T-cell (primary cell): ENCODE measurements around the gene CCDC78. TPM values are rescaled to one million over a fixed set of nuclear protein-coding genes. Genes with fewer than 3 reads are reported as not detected.
"Not testable (repeated sequence)": the region's sequence is repeated elsewhere in the genome, so short reads cannot be mapped to it uniquely, and the experiment has no call there.

ENCODE experiments used
- ATAC-seq, 4 experiments: fragments of 200-7000 bp in 3 of 4; fragments of 150-1000 bp in 1 of 4; cut with Tn5 transposase; replicated peaks in 1 of 4; 1 replicate in 3 of 4; 2 replicates in 1 of 4; pipeline ENCODE4 v1.10.0; 2021; ENCODE audit warnings: moderate library complexity in 3 of 4, mild to moderate bottlenecking in 2 of 4, moderate number of reproducible peaks in 1 of 4
- CTCF ChIA-PET, 2 donors: fragments of 300-600 bp; sonication (Branson Sonifier 250); formaldehyde crosslinking; loops; one replicate each; lab custom pipeline; 2022; ENCODE audit warnings: antibody characterized with exemption in 2 of 2; lab: Charles Lee
- POLR2A ChIA-PET, 2 donors: fragments of 300-600 bp; sonication (Branson Sonifier 250); formaldehyde crosslinking; loops; one replicate each; lab custom pipeline; 2022; ENCODE audit warnings: antibody characterized with exemption in 2 of 2; lab: Charles Lee
- DNase-seq, 35 experiments: peaks; one replicate each; pipeline versions ENCODE4 v3.0.0 to v3.0.0-alpha.2; 2013 to 2023
- H3K27ac ChIP-seq: one replicate; pipeline ENCODE4 v1.5.1; 2013; ENCODE audit warnings: low read length
- H3K27me3 ChIP-seq, 2 experiments: replicated peaks in 1 of 2; 1 replicate in 1 of 2; 2 replicates in 1 of 2; pipeline versions ENCODE4 v1.6.1 to v1.7.0; 2013; ENCODE audit warnings: low read length in 1 of 2, mixed read lengths in 1 of 2; ENCODE audit not compliant: control insufficient read depth in 2 of 2, insufficient read depth in 2 of 2; ENCODE audit errors: extremely low read depth in 1 of 2
- H3K36me3 ChIP-seq, 2 donors: 1 replicate in 1 of 2; 2 replicates in 1 of 2; pipeline versions ENCODE4 v1.6.1 to v1.7.0; 2013; ENCODE audit warnings: low read length in 1 of 2; ENCODE audit not compliant: control insufficient read depth in 2 of 2, insufficient read depth in 1 of 2; ENCODE audit errors: extremely low read depth in 1 of 2
- H3K4me1 ChIP-seq, 2 experiments: 1 replicate in 1 of 2; 2 replicates in 1 of 2; pipeline versions ENCODE4 v1.6.1 to v1.7.0; 2013; ENCODE audit warnings: low read length in 2 of 2, mixed read lengths in 1 of 2; ENCODE audit not compliant: insufficient read depth in 2 of 2, control insufficient read depth in 1 of 2; ENCODE audit errors: extremely low read depth in 1 of 2
- H3K4me3 ChIP-seq, 2 donors: 1 replicate in 1 of 2; 2 replicates in 1 of 2; pipeline versions ENCODE4 v1.5.1 to v1.7.0; 2013; ENCODE audit warnings: mild to moderate bottlenecking in 2 of 2, low read length in 1 of 2, moderate library complexity in 1 of 2; ENCODE audit not compliant: control insufficient read depth in 1 of 2; ENCODE audit errors: extremely low read depth in 1 of 2
- H3K9me3 ChIP-seq: 2 replicates; pipeline ENCODE4 v1.7.0; 2013
- H3K27ac Mint-ChIP-seq, 2 donors: one replicate each; pipeline ENCODE4 v1.8.0; 2020 to 2021; ENCODE audit warnings: mild to moderate bottlenecking in 2 of 2, mixed read lengths in 2 of 2
- H3K27me3 Mint-ChIP-seq, 2 donors: one replicate each; pipeline ENCODE4 v1.8.0; 2021 to 2022; ENCODE audit warnings: mixed read lengths in 2 of 2
- H3K36me3 Mint-ChIP-seq: one replicate; pipeline ENCODE4 v1.8.0; 2021; ENCODE audit warnings: mixed read lengths
- H3K4me1 Mint-ChIP-seq, 3 donors: one replicate each; pipeline ENCODE4 v1.8.0; 2020 to 2022; ENCODE audit warnings: mixed read lengths in 3 of 3, mild to moderate bottlenecking in 1 of 3
- H3K4me3 Mint-ChIP-seq, 3 donors: one replicate each; pipeline ENCODE4 v1.8.0; 2020 to 2022; ENCODE audit warnings: mild to moderate bottlenecking in 3 of 3, mixed read lengths in 3 of 3, moderate library complexity in 3 of 3
- H3K9me3 Mint-ChIP-seq, 3 donors: one replicate each; pipeline ENCODE4 v1.8.0; 2020 to 2022; ENCODE audit warnings: mixed read lengths in 3 of 3
- WGBS: methylation state at CpG from one replicate; pipeline ENCODE4 v1.1.5; 2013; ENCODE audit warnings: missing lambda C conversion rate; ENCODE audit not compliant: insufficient coverage; 5-methylcytosine and 5-hydroxymethylcytosine counted together
- total RNA-seq, 35 experiments: library from RNA in 6 of 35; stranded (reverse) in 6 of 35; fragments of 120-200 nt in 1 of 35; gene quantifications; one replicate each; pipeline versions ENCODE4 v1.2.1 to v1.2.4 and lab custom pipeline; 2013 to 2026

CCDC78 gene
- total RNA-seq, 5 donors from 2014 or later (not counting 1 experiment from before 2014, with no cell fraction given) = 3.1 to 17.1 (median 8.6) TPM

DNA sequence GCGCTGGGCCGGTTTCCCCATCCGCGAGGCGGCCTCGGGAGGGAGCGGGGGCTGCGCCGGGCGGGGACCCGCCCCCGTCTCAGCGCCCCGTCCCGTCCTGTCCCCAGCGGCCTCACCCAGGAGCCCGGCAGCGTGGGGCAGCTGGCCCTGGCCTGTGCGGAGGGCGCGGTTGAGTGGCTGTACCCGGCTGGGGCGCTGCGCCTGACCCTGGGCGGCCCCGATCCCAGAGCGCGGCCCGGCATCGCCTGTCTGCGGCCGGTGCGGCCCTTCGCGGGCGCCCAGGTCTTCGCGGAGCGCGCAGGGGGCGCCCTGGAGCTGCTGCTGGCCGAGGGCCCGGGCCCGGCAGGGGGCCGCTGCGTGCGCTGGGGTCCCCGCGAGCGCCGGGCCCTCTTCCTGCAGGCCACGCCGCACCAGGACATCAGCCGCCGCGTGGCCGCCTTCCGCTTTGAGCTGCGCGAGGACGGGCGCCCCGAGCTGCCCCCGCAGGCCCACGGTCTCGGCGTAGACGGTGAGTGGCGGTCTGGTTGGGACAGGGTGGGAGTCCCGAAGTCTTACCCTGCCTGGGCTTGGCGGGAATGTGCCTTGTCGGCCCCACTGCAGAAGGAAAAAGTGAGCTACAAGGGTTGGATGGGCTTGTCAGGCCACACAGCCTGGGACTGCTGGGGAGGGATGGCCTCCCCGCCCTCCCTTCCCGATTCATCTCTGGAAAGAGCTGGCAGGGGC lies 10.6 kb downstream of the CCDC78 start:
- H3K9me3 Mint-ChIP-seq = no peaks in the 10 kb centered on the region
- ATAC-seq = peak; percentile 9 to 26 (median 22)
- H3K4me1 ChIP-seq = peaks cover 5 to 51% of the 10 kb centered on the region in 2 experiments
- no peaks in the 10 kb centered on the region for H3K36me3 ChIP-seq
- 3% methylated on average over 70 of the region's 74 CpGs for WGBS
- DNase-seq = peak in 1 of 35 experiments; percentile 37
- H3K27me3 Mint-ChIP-seq = peaks cover 9 to 14% of the 10 kb centered on the region in 2 donors
- POLR2A ChIA-PET = interaction anchor here in 1 of 2 donors (0.5 to 0.8 kb wide), 2 partner anchors 10 to 92 kb away, joined by 3 to 4 read pairs; no protein-coding TSS in a partner anchor
- H3K4me3 ChIP-seq = peak overlapping the region; percentile 21 to 56
- H3K27ac ChIP-seq = no peak overlapping the region
- H3K9me3 ChIP-seq = no peaks in the 10 kb centered on the region
- peak overlapping the region; percentile 57 to 68 (median 61) for H3K4me3 Mint-ChIP-seq
- H3K27ac Mint-ChIP-seq = no peak overlapping the region
- peaks cover 18 to 30% (median 21%) of the 10 kb centered on the region in 3 donors for H3K4me1 Mint-ChIP-seq
- CTCF ChIA-PET = interaction anchor here (0.7 to 0.8 kb wide), 3 partner anchors 13 to 387 kb away, joined by 3 to 6 read pairs (median 3); no protein-coding TSS in a partner anchor
- no peaks in the 10 kb centered on the region for H3K36me3 Mint-ChIP-seq
- H3K27me3 ChIP-seq = peaks cover 0 to 48% of the 10 kb centered on the region in 2 experiments

DNA sequence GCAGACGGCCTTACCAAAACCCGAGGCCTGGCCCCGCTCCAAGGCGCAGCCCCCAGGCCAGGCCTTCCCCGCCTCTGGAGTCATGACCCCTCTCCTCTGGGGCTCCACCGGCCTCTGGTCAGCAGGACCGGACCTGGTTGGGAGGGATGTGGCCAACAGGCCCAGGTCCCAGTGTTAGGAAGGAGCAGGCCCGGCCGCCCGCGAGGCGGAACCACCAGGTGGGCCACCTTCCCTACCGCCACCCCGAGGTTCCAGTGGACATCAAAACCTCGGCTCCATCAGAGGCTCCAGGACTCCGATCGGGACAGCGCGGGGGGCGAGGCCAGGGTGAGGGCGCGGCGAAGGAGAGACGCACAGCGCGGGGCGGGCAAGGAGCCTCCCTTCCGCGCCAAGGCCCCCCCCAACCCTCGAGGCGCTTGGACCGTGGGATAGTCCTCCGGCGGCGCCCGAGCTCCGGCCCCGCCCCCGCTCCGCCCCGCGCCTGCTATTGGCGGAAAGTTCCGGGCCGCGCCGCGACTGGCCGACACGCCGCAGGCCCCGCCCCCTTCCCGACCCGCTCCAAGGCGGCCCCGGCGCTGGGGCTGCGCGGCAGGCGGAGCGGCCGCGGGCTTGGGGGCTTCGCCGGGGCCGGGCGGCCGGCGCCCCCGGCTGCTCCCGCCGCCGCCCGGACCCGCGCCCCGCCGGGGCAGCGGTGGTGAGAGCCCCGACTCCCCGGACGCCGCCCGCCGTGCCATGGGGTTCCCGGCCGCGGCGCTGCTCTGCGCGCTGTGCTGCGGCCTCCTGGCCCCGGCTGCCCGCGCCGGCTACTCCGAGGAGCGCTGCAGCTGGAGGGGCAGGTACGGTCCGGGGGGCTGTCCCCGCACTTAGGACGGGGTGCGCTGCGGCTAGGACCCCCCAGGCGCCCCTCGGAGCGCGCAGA lies 11.4 kb downstream of the CCDC78 start, which contains the start of gene METRN:
Gene METRN, plus strand, starts transcription at position 561 of the 919 bp plus-strand sequence. Its CDS starts 172 bp downstream, at position 733.
- peaks cover 9 to 20% of the 10 kb centered on the region in 2 donors for H3K27me3 Mint-ChIP-seq
- ChIA-PET CTCF (no interaction called here), POLR2A (interaction anchor here in 1 of 2 donors (0.6 kb wide), 1 partner anchor 29 kb away, joined by 3 read pairs; no protein-coding TSS in a partner anchor)
- ATAC-seq (peak; percentile 90 to 93 (median 91)), DNase-seq (peak; percentile 66 to 93 (median 81))
- Histone ChIP-seq H3K27ac (no peak within 1 kb of the TSS), H3K9me3 (no peaks in the 10 kb centered on the region), H3K4me1 (peaks cover 2 to 43% of the 10 kb centered on the region in 2 experiments), H3K27me3 (peaks cover 0 to 56% of the 10 kb centered on the region in 2 experiments), H3K4me3 (peak within 1 kb of the TSS; percentile 21 to 56), H3K36me3 (no peaks in the 10 kb centered on the region)
- no peaks in the 10 kb centered on the region for H3K9me3 Mint-ChIP-seq
- 5% methylated on average over 106 of the region's 108 CpGs for WGBS
- H3K4me1 Mint-ChIP-seq = peaks cover 11 to 23% (median 14%) of the 10 kb centered on the region in 3 donors
- peak within 1 kb of the TSS; percentile 57 to 68 (median 61) for H3K4me3 Mint-ChIP-seq
- peak within 1 kb of the TSS in 1 of 2 donors; percentile 39 for H3K27ac Mint-ChIP-seq
- H3K36me3 Mint-ChIP-seq = no peaks in the 10 kb centered on the region

DNA sequence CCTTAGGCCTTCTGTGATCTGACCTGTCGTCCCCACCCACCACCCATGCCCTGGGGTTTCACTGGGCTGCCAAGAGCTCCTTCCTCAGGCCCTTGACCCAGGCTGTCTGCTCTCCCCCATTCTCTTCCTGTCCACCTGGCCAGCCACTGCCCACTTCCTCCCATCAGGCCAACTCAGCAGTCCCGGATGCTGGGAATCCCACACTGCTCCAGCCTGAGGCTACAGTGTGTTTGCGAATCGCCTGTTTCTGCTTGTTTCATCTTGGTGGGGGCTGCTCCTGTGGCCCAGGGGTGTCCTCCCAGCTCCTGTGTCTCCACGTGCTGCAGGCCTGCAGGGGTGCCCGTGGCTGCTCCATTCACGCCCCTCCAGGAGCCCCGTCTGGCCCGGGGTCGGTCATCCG lies 12.2 kb downstream of the CCDC78 start:
- peak overlapping the region in 1 of 2 donors; percentile 39 for H3K27ac Mint-ChIP-seq
- H3K4me3 ChIP-seq = no peak overlapping the region
- no peak for ATAC-seq
- H3K4me1 ChIP-seq = peaks cover 0 to 36% of the 10 kb centered on the region in 2 experiments
- WGBS = 67% methylated on average over 10 of the region's 11 CpGs
- ChIA-PET POLR2A (interaction anchor here in 1 of 2 donors (0.6 kb wide), 1 partner anchor 29 kb away, joined by 3 read pairs; no protein-coding TSS in a partner anchor), CTCF (no interaction called here)
- H3K4me3 Mint-ChIP-seq = peak overlapping the region in 2 of 3 donors; percentile 21 to 51
- H3K27me3 Mint-ChIP-seq = peaks cover 14 to 28% of the 10 kb centered on the region in 2 donors
- H3K9me3 ChIP-seq = no peaks in the 10 kb centered on the region
- H3K36me3 Mint-ChIP-seq = no peaks in the 10 kb centered on the region
- H3K9me3 Mint-ChIP-seq = no peaks in the 10 kb centered on the region
- no peaks in the 10 kb centered on the region for H3K36me3 ChIP-seq
- no peak for DNase-seq
- H3K27ac ChIP-seq = no peak overlapping the region
- peaks cover under 1 to 63% of the 10 kb centered on the region in 2 experiments for H3K27me3 ChIP-seq
- peaks cover 7 to 16% (median 10%) of the 10 kb centered on the region in 3 donors for H3K4me1 Mint-ChIP-seq

DNA sequence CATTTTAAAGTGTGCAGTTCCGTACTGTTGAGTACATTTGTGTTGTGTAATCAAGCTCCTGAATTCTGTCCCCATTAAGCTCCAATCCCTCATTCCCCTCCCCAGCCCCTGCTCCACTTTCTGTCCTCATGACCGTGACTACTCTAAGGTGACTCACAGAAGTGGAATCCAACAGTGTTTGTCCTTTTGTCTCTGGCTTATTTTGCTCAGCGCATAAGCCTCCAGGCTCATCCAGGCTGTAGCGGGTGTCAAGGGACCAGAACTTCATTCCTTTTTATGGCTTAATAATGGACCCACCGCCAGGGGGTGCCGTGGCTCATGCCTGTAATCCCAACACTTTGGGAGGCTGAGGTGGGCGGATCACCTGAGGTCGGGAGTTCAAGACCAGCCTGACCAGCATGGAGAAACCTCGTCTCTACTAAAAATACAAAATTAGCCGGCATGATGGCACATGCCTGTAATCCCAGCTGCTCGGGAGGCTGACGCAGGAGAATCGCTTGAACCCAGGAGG lies 13.4 kb downstream of the CCDC78 start:
- Mint-ChIP-seq H3K27me3 (peaks cover 21 to 40% of the 10 kb centered on the region in 2 donors), H3K4me1 (peaks cover 6 to 14% (median 7%) of the 10 kb centered on the region in 3 donors), H3K4me3 (peak overlapping the region in 1 of 3 donors; percentile 12)
- CTCF ChIA-PET = interaction anchor here (0.5 to 1.6 kb wide), 4 partner anchors 8 to 473 kb away, joined by 3 to 5 read pairs (median 4); partner anchors contain the start of genes ANTKMT (in 1 of the 2) and CCDC78 (in 1 of the 2)
- H3K36me3 Mint-ChIP-seq, H3K27ac ChIP-seq, POLR2A ChIA-PET, ATAC-seq, H3K27ac Mint-ChIP-seq, H3K36me3 ChIP-seq, H3K9me3 Mint-ChIP-seq, H3K4me3 ChIP-seq, H3K9me3 ChIP-seq: not testable (repeated sequence)
- peak in 13 of 35 experiments; percentile 26 to 61 (median 37) for DNase-seq
- Histone ChIP-seq H3K27me3 (peaks cover 8 to 71% of the 10 kb centered on the region in 2 experiments), H3K4me1 (peaks cover 0 to 28% of the 10 kb centered on the region in 2 experiments)
- WGBS = 51% methylated on average over 3 of the region's 13 CpGs

DNA sequence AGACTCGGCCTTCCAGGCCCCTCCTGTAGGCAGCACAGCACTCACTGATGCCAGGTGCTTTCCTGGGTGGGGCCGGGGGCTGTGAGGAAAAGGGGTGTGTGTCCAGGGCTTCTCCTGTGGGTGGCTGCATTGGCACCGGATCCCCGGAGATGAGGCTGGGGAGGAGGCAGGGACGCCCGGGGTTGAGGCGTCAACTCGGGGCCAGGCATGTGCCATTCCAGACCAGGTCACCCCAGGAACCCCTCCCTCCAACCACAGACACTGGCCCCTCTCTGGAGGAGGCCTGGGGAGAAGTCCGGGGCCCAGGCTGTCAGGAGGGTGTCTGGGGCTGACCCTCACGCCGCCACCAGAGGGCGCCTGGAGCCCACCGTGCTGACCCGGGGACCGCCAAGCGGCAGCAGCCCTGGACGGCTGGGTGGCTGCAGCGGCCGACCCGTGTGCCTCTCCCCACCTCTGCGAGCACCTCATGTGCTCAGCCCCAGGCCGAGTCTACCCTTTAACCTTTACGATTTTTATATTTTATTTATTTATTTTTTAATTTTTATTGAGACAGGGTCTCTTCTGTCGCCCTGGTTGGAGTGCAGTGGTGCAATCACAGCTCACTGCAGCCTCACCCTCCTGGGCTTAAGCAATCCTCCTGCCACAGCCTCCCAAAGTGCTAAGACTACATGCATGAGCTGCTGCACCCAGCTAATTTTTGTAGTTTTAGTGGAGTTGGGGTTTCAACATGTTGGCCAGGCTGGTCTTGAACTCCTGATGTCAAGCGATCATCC lies 14.5 kb downstream of the CCDC78 start:
- Mint-ChIP-seq H3K27me3 (peaks cover 23 to 48% of the 10 kb centered on the region in 2 donors), H3K36me3 (no peaks in the 10 kb centered on the region), H3K4me3 (no peak overlapping the region), H3K27ac (no peak overlapping the region), H3K4me1 (peaks cover 6 to 16% (median 7%) of the 10 kb centered on the region in 3 donors), H3K9me3 (no peaks in the 10 kb centered on the region)
- ChIA-PET POLR2A (no interaction called here), CTCF (interaction anchor here (0.8 to 2.1 kb wide), 6 partner anchors 9 to 391 kb away, joined by 3 to 5 read pairs (median 4); partner anchors contain the start of genes ANTKMT (in 1 of the 2), CCDC78 (in 1 of the 2), CHTF18 (in 1 of the 2) and RPUSD1 (in 1 of the 2))
- whole genome bisulfite sequencing = 10% methylated on average over 8 of the region's 25 CpGs
- Histone ChIP-seq H3K27me3 (peaks cover 8 to 76% of the 10 kb centered on the region in 2 experiments), H3K36me3 (no peaks in the 10 kb centered on the region), H3K9me3 (no peaks in the 10 kb centered on the region), H3K4me3 (no peak overlapping the region), H3K4me1 (peaks cover 0 to 28% of the 10 kb centered on the region in 2 experiments), H3K27ac (no peak overlapping the region)
- DNase-seq (peak; percentile 40 to 89 (median 67)), ATAC-seq (peak; percentile 41 to 55 (median 44))
